Neural cell (in vitro differentiated cells): ENCODE measurements around the gene ARHGAP10. TPM values are rescaled to one million over a fixed set of nuclear protein-coding genes. Genes with fewer than 3 reads are reported as not detected.

Source experiments
- H2AFZ ChIP-seq: fragments of 200-600, 300-800 bp; sonication (generic), shearing (Covaris generic); 2 replicates; pipeline ENCODE4 v1.6.0; 2014; ENCODE audit warnings: low read depth, mild to moderate bottlenecking, antibody characterized with exemption, low read length, moderate library complexity
- H3F3A ChIP-seq: fragments of 200-600 bp; shearing (Covaris generic); 2 replicates; pipeline ENCODE4 v1.6.1; 2016; ENCODE audit warnings: mild to moderate bottlenecking, moderate library complexity, mixed read lengths, antibody characterized with exemption, low read length; ENCODE audit not compliant: insufficient read depth, poor library complexity, severe bottlenecking
- H3K27ac ChIP-seq: fragments of 200-600, 300-800 bp; sonication (generic), shearing (Covaris generic); 2 replicates; pipeline ENCODE4 v1.5.1; 2014; ENCODE audit warnings: mild to moderate bottlenecking, low read length, moderate library complexity
- H3K27me3 ChIP-seq: fragments of 300-800, 200-600 bp; sonication (generic), shearing (Covaris generic); 2 replicates; pipeline ENCODE4 v1.6.0; 2014; ENCODE audit warnings: mild to moderate bottlenecking, low read depth, low read length, moderate library complexity; ENCODE audit not compliant: insufficient read depth
- H3K36me3 ChIP-seq: fragments of 300-800, 200-600 bp; sonication (generic), shearing (Covaris generic); 2 replicates; pipeline ENCODE4 v1.5.1; 2014; ENCODE audit warnings: mild to moderate bottlenecking, antibody characterized with exemption, low read length, moderate library complexity; ENCODE audit not compliant: insufficient read depth
- H3K4me2 ChIP-seq: fragments of 300-800, 200-600 bp; sonication (generic), shearing (Covaris generic); 2 replicates; pipeline ENCODE4 v1.6.0; 2014; ENCODE audit warnings: mild to moderate bottlenecking, low read length
- H3K4me3 ChIP-seq: fragments of 300-800, 200-600 bp; sonication (generic), shearing (Covaris generic); 2 replicates; pipeline ENCODE4 v1.5.1; 2014; ENCODE audit warnings: mild to moderate bottlenecking, low read length, moderate library complexity
- H3K79me2 ChIP-seq: fragments of 200-600 bp; shearing (Covaris generic); replicated peaks from 2 replicates; pipeline ENCODE4 v1.6.0; 2014; ENCODE audit warnings: mild to moderate bottlenecking, low read length, moderate library complexity; ENCODE audit not compliant: insufficient read depth
- H3K9ac ChIP-seq: fragments of 300-800, 200-600 bp; sonication (generic), shearing (Covaris generic); 2 replicates; pipeline ENCODE4 v1.6.1; 2016; ENCODE audit warnings: mild to moderate bottlenecking, low read length, mixed read lengths
- H3K9me2 ChIP-seq: fragments of 200-600 bp; shearing (Covaris generic); 2 replicates; pipeline ENCODE4 v1.6.1; 2016; ENCODE audit warnings: mild to moderate bottlenecking, low read length, mixed read lengths; ENCODE audit not compliant: insufficient read depth
- H3K9me3 ChIP-seq: fragments of 200-600, 300-800 bp; sonication (generic), shearing (Covaris generic); 2 replicates; pipeline ENCODE4 v1.6.1; 2016; ENCODE audit warnings: mild to moderate bottlenecking, mixed run types, low read length, moderate library complexity, mixed read lengths
- H4K20me1 ChIP-seq: fragments of 200-600 bp; shearing (Covaris generic); 2 replicates; pipeline ENCODE4 v1.6.1; 2016; ENCODE audit warnings: mild to moderate bottlenecking, mixed run types; ENCODE audit not compliant: insufficient read depth
- EP300 ChIP-seq: fragments of 450-650 bp; conservative IDR thresholded peaks from 2 replicates; pipeline ENCODE4 v1.6.1; 2014; ENCODE audit warnings: antibody characterized with exemption, mild to moderate bottlenecking, moderate library complexity; ENCODE audit not compliant: poor library complexity, severe bottlenecking
- EZH2 ChIP-seq: fragments of 200-600, 300-800 bp; shearing (Covaris generic), sonication (generic); IDR thresholded peaks from 2 replicates; pipeline ENCODE4 v1.6.1; 2014; ENCODE audit warnings: antibody characterized with exemption, low read length, borderline replicate concordance, mild to moderate bottlenecking; ENCODE audit not compliant: insufficient read depth, poor library complexity, severe bottlenecking
- MXI1 ChIP-seq: fragments of 450-650 bp; conservative IDR thresholded peaks from 2 replicates; pipeline ENCODE4 v1.6.1; 2014; ENCODE audit warnings: antibody characterized with exemption, mild to moderate bottlenecking; ENCODE audit not compliant: poor library complexity, severe bottlenecking
- POLR2AphosphoS5 ChIP-seq: IDR thresholded peaks from 2 replicates; pipeline ENCODE4 v1.6.1; 2012
- RAD21 ChIP-seq: fragments of 450-650 bp; conservative IDR thresholded peaks from 2 replicates; pipeline ENCODE4 v1.6.1; 2014; ENCODE audit warnings: antibody characterized with exemption, mild to moderate bottlenecking, moderate library complexity
- SMC3 ChIP-seq: fragments of 450-650 bp; conservative IDR thresholded peaks from 2 replicates; pipeline ENCODE4 v1.6.1; 2014; ENCODE audit warnings: antibody characterized with exemption, mild to moderate bottlenecking, moderate library complexity; ENCODE audit not compliant: poor library complexity
- TAF1 ChIP-seq: IDR thresholded peaks from 2 replicates; pipeline ENCODE4 v1.6.1; 2012; ENCODE audit warnings: low read depth
- polyA plus RNA-seq: library from polyadenylated mRNA; depleted of rRNA; stranded (reverse); fragments of >200 nt; gene quantifications from 2 replicates; pipeline ENCODE4 v1.2.3, GENCODE V29; 2014
- TF ChIP-seq, protein P1 (sequence below): fragments of 450-650 bp; IDR thresholded peaks from 2 replicates; pipeline ENCODE4 v1.5.1; 2014; ENCODE audit warnings: antibody characterized with exemption, mild to moderate bottlenecking, moderate library complexity; ENCODE audit not compliant: poor library complexity, severe bottlenecking
- TF ChIP-seq, protein P2 (sequence below): IDR thresholded peaks from 2 replicates; pipeline ENCODE4 v1.6.1; 2012; ENCODE audit warnings: borderline replicate concordance

ARHGAP10 gene
- polyA plus RNA-seq, 1 donor from 2014 or later: 1.2 TPM

DNA sequence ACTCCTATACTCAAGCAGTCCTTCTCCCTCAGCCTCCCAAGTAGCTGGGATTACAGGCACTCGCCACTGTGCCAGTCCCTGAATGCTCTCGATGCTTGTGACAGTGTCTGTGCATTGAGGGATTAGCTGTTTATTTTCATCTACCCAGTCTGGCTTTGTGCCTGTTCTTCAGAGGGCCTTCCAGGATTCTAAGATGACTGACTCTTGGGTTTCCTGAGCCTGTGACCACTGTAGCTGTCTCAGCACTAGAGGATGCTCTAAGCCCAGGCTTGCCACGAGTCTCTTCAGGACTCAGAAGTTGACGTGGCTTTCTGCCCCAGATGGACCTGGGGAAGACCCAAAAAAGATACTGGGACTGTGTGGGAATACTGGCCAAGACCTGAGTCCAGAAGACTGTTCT, 201.4 kb downstream of the ARHGAP10 start:
- no peak overlapping the region for H3K4me2 ChIP-seq
- no peak overlapping the region for H3K27ac ChIP-seq
- no peaks in the 10 kb centered on the region for H3K9me3 ChIP-seq
- no peaks in the 10 kb centered on the region for H3K36me3 ChIP-seq
- no peak overlapping the region for H3K4me3 ChIP-seq
- no peaks in the 10 kb centered on the region for H3F3A ChIP-seq
- no peaks in the 10 kb centered on the region for H3K27me3 ChIP-seq
- no peaks in the 10 kb centered on the region for H3K9me2 ChIP-seq
- TF ChIP-seq, protein P1, sequence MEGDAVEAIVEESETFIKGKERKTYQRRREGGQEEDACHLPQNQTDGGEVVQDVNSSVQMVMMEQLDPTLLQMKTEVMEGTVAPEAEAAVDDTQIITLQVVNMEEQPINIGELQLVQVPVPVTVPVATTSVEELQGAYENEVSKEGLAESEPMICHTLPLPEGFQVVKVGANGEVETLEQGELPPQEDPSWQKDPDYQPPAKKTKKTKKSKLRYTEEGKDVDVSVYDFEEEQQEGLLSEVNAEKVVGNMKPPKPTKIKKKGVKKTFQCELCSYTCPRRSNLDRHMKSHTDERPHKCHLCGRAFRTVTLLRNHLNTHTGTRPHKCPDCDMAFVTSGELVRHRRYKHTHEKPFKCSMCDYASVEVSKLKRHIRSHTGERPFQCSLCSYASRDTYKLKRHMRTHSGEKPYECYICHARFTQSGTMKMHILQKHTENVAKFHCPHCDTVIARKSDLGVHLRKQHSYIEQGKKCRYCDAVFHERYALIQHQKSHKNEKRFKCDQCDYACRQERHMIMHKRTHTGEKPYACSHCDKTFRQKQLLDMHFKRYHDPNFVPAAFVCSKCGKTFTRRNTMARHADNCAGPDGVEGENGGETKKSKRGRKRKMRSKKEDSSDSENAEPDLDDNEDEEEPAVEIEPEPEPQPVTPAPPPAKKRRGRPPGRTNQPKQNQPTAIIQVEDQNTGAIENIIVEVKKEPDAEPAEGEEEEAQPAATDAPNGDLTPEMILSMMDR: no peak
- no peak for TF ChIP-seq TAF1
- no peak for TF ChIP-seq EZH2
- TF ChIP-seq, protein P2, sequence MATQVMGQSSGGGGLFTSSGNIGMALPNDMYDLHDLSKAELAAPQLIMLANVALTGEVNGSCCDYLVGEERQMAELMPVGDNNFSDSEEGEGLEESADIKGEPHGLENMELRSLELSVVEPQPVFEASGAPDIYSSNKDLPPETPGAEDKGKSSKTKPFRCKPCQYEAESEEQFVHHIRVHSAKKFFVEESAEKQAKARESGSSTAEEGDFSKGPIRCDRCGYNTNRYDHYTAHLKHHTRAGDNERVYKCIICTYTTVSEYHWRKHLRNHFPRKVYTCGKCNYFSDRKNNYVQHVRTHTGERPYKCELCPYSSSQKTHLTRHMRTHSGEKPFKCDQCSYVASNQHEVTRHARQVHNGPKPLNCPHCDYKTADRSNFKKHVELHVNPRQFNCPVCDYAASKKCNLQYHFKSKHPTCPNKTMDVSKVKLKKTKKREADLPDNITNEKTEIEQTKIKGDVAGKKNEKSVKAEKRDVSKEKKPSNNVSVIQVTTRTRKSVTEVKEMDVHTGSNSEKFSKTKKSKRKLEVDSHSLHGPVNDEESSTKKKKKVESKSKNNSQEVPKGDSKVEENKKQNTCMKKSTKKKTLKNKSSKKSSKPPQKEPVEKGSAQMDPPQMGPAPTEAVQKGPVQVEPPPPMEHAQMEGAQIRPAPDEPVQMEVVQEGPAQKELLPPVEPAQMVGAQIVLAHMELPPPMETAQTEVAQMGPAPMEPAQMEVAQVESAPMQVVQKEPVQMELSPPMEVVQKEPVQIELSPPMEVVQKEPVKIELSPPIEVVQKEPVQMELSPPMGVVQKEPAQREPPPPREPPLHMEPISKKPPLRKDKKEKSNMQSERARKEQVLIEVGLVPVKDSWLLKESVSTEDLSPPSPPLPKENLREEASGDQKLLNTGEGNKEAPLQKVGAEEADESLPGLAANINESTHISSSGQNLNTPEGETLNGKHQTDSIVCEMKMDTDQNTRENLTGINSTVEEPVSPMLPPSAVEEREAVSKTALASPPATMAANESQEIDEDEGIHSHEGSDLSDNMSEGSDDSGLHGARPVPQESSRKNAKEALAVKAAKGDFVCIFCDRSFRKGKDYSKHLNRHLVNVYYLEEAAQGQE: no peak
- TF ChIP-seq RAD21: peak; percentile 22
- TF ChIP-seq EP300: no peak
- no peak for TF ChIP-seq MXI1
- no peak overlapping the region for H3K9ac ChIP-seq
- H2AFZ ChIP-seq: no peak overlapping the region
- no peaks in the 10 kb centered on the region for H4K20me1 ChIP-seq
- no peaks in the 10 kb centered on the region for H3K79me2 ChIP-seq

DNA sequence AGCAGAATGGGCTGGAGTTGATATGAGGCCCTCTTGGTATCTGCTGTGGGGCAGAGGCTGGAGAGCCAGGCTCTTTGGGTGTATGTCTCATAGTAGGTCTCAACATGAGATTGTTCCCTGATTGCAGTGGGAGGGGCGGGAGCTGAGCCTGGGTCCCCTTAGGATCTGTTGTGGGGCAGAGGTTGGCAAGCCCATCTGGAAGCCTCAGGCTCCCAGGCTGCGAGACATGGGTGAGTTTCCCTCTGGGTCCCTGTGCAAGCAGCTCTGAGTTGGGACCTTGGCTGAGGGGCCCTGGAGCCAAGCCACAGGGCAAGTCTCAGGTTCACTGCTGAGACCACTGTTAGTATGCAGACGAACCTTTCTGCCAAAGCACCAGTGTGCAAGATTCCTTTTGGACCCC, 201.9 kb downstream of the ARHGAP10 start:
- TF ChIP-seq EP300 (no peak), SMC3 (no peak), RAD21 (no peak), EZH2 (no peak), POLR2AphosphoS5 (no peak), TAF1 (no peak), MXI1 (no peak)
- TF ChIP-seq, protein P2: no peak
- TF ChIP-seq, protein P1: no peak
- no peaks in the 10 kb centered on the region for H4K20me1 ChIP-seq
- no peaks in the 10 kb centered on the region for H3K9me3 ChIP-seq
- no peaks in the 10 kb centered on the region for H3F3A ChIP-seq
- no peak overlapping the region for H3K4me2 ChIP-seq
- H3K79me2 ChIP-seq: no peaks in the 10 kb centered on the region
- H3K36me3 ChIP-seq: no peaks in the 10 kb centered on the region
- H2AFZ ChIP-seq: no peak overlapping the region
- H3K9ac ChIP-seq: no peak overlapping the region
- H3K27ac ChIP-seq: no peak overlapping the region
- no peaks in the 10 kb centered on the region for H3K9me2 ChIP-seq
- no peaks in the 10 kb centered on the region for H3K27me3 ChIP-seq
- H3K4me3 ChIP-seq: no peak overlapping the region
